KMS-11 (cell line): ENCODE results near the gene TIMMDC1.

Source experiments
- H2AFZ ChIP-seq: fragments of 200-600 bp; sonication (generic); 2 replicates; pipeline ENCODE4 v1.6.1; 2016; ENCODE audit warnings: antibody characterized with exemption, mixed run types, low read depth
- H3K27ac ChIP-seq: fragments of 200-600 bp; sonication (generic); 2 replicates; pipeline ENCODE4 v1.6.1; 2016; ENCODE audit warnings: mild to moderate bottlenecking, mixed run types
- H3K27me3 ChIP-seq: fragments of 200-600 bp; sonication (generic); 2 replicates; pipeline ENCODE4 v1.6.1; 2017; ENCODE audit warnings: mild to moderate bottlenecking, low read depth, mixed run types, moderate library complexity; ENCODE audit not compliant: insufficient read depth
- H3K36me3 ChIP-seq: fragments of 200-600 bp; sonication (generic); 2 replicates; pipeline ENCODE4 v1.6.1; 2017; ENCODE audit warnings: mild to moderate bottlenecking, mixed run types; ENCODE audit not compliant: insufficient read depth
- H3K4me1 ChIP-seq: fragments of 200-600 bp; sonication (generic); 2 replicates; pipeline ENCODE4 v1.6.1; 2016; ENCODE audit warnings: mild to moderate bottlenecking, low read depth, mixed run types; ENCODE audit not compliant: poor library complexity, severe bottlenecking
- H3K4me2 ChIP-seq: fragments of 200-600 bp; sonication (generic); 2 replicates; pipeline ENCODE4 v1.7.0; 2016; ENCODE audit warnings: mild to moderate bottlenecking, mixed run types
- H3K4me3 ChIP-seq: fragments of 200-600 bp; sonication (generic); IDR thresholded peaks from 2 replicates; pipeline ENCODE4 v1.6.1; 2017; ENCODE audit warnings: low read depth, low read length, mixed read lengths; ENCODE audit not compliant: insufficient read depth
- H3K79me2 ChIP-seq: fragments of 200-600 bp; sonication (generic); 2 replicates; pipeline ENCODE4 v1.6.1; 2016; ENCODE audit warnings: low read depth, mixed run types; ENCODE audit not compliant: insufficient read depth
- H3K9ac ChIP-seq: fragments of 200-600 bp; sonication (generic); 2 replicates; pipeline ENCODE4 v1.6.1; 2016; ENCODE audit warnings: mild to moderate bottlenecking, mixed run types
- H4K20me1 ChIP-seq: fragments of 200-600 bp; sonication (generic); 2 replicates; pipeline ENCODE4 v1.6.1; 2016; ENCODE audit warnings: mild to moderate bottlenecking, mixed run types; ENCODE audit not compliant: insufficient read depth
- CTCF ChIP-seq: fragments of 200-600 bp; sonication (generic); conservative IDR thresholded peaks from 2 replicates; pipeline ENCODE4 v1.6.1; 2017; ENCODE audit warnings: low read depth, mild to moderate bottlenecking, antibody characterized with exemption, low read length, moderate library complexity, mixed read lengths

The TIMMDC1 gene

GRCh38 chr3:119498186-119499011, at the start of gene TIMMDC1:
Gene TIMMDC1 (plus strand): TSS chr3:119498547. CDS start chr3:119498734, 187 bp downstream.
- no peaks in the 10 kb centered on the region for H3K27me3 ChIP-seq
- TF ChIP-seq CTCF: no peak
- peak within 1 kb of the TSS; percentile 87 for H3K27ac ChIP-seq
- peak within 1 kb of the TSS; percentile 92 for H3K4me3 ChIP-seq
- peak within 1 kb of the TSS; percentile 84 for H3K4me2 ChIP-seq
- peaks cover 12% of the 10 kb centered on the region; the same call in 1 of the 2 replicates for H3K79me2 ChIP-seq
- peak within 1 kb of the TSS; percentile 80 for H2AFZ ChIP-seq
- no peaks in the 10 kb centered on the region for H4K20me1 ChIP-seq
- H3K4me1 ChIP-seq: peaks cover 15% of the 10 kb centered on the region
- H3K36me3 ChIP-seq: no peaks in the 10 kb centered on the region; the same call in 1 of the 2 replicates
- H3K9ac ChIP-seq: peak within 1 kb of the TSS; percentile 93

DNA sequence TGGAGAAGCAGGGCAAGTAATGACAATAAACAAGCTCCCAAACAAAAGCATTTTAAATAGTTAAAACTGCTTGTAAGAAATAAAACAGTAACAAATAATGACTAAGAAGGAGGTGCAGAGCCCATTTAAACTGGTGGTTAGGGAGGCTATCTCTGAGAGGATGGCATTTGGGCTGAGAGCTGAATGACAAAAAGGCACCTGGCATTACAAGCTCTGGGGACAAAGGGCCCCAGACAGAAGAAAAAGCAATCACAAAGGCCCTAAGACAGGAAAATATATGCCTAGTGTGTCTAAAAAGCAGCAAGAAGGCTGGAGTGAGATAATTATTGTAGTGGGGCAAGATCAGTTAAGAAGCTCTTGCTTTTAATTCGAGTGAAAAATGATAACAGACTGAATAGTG, 44.5 kb upstream of the TIMMDC1 start:
- no peak for TF ChIP-seq CTCF
- no peak overlapping the region for H3K4me2 ChIP-seq

DNA sequence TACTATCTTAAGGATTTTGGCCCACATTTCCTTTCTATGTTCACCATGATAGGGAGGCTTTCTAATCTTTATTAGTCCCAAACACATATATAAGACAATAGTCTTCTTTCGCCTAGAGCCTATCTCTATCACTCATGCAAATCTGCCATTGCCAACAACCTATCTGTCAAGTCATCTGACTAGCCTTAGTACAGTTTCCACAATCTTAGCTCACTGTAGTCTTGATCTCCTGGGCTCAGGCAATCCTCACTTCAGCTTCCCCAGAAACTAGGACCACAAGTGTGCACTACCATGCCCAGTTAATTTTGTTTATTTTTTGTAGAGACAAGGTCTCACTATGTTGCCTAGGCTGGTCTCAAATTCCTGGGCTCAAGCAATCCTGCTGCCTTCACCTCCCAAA, 41.9 kb upstream of the TIMMDC1 start:
- no peaks in the 10 kb centered on the region for H4K20me1 ChIP-seq
- H3K36me3 ChIP-seq: peaks cover 15% of the 10 kb centered on the region; the same call in 1 of the 2 replicates
- no peaks in the 10 kb centered on the region for H3K27me3 ChIP-seq
- H3K9ac ChIP-seq: no peak overlapping the region
- no peak overlapping the region for H3K4me3 ChIP-seq
- H3K79me2 ChIP-seq: peaks cover 12% of the 10 kb centered on the region; the same call in 1 of the 2 replicates
- H3K4me1 ChIP-seq: peaks cover 17% of the 10 kb centered on the region
- H3K27ac ChIP-seq: no peak overlapping the region
- H3K4me2 ChIP-seq: no peak overlapping the region
- no peak for TF ChIP-seq CTCF
- no peak overlapping the region for H2AFZ ChIP-seq

More for the DNA sequence above, 44.5 kb upstream of the TIMMDC1 start:
- Histone ChIP-seq H3K4me3 (no peak overlapping the region), H2AFZ (no peak overlapping the region), H3K79me2 (no peaks in the 10 kb centered on the region), H3K9ac (no peak overlapping the region), H3K36me3 (peaks cover 9% of the 10 kb centered on the region; the same call in 1 of the 2 replicates), H4K20me1 (no peaks in the 10 kb centered on the region), H3K27me3 (no peaks in the 10 kb centered on the region), H3K4me1 (no peaks in the 10 kb centered on the region), H3K27ac (no peak overlapping the region)

- Histone ChIP-seq H2AFZ (no peak overlapping the region), H3K4me2 (no peak overlapping the region), H3K79me2 (peaks cover 20% of the 10 kb centered on the region), H3K36me3 (peaks cover 8% of the 10 kb centered on the region; the same call in 1 of the 2 replicates), H3K27ac (no peak overlapping the region), H3K9ac (no peak overlapping the region), H3K4me3 (no peak overlapping the region), H3K4me1 (peaks cover 24% of the 10 kb centered on the region), H3K27me3 (no peaks in the 10 kb centered on the region), H4K20me1 (no peaks in the 10 kb centered on the region)
- no peak for TF ChIP-seq CTCF
Observed at GRCh38 chr3:119457246-119457645, 41.1 kb upstream of the TIMMDC1 start.
